GM18907 (cell line): ENCODE data around the gene TOM1L1.

ENCODE experiments used
- ATAC-seq: cut with Tn5 transposase; IDR thresholded peaks from one replicate; pipeline ENCODE4 v1.9.1; 2021; ENCODE audit warnings: mild to moderate bottlenecking, moderate library complexity; ENCODE audit not compliant: unreplicated experiment

Gene TOM1L1

GRCh38 chr17:54945231-54945630 is 44.6 kb downstream of the TOM1L1 start:
- no peak for ATAC-seq

- no peak for ATAC-seq
Observed at GRCh38 chr17:54945671-54946070, 45.0 kb downstream of the TOM1L1 start.

GRCh38 chr17:54947396-54947795 is 46.7 kb downstream of the TOM1L1 start:
- ATAC-seq: no peak

GRCh38 chr17:54948380-54948779 is 47.7 kb downstream of the TOM1L1 start:
- ATAC-seq: peak; percentile 56

DNA sequence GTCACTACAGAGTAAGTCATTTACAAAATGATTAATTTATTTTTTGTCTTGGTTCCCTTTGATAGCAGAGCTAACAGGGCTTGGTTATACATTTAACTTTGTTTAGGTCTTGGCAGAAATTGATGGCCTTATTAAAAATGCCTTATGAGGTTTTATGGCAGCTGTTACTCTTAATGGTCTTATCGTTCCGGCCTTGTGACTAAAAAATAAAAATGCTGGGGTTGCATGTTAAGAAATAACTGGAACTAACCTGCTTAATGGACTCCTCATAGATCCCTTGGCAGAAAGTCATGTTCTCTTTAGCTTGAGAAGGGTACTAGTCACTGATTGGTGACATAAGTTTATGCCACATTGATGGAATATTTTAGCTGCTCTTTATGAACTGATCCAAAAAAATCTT is 49.5 kb downstream of the TOM1L1 start:
- ATAC-seq: no peak

DNA sequence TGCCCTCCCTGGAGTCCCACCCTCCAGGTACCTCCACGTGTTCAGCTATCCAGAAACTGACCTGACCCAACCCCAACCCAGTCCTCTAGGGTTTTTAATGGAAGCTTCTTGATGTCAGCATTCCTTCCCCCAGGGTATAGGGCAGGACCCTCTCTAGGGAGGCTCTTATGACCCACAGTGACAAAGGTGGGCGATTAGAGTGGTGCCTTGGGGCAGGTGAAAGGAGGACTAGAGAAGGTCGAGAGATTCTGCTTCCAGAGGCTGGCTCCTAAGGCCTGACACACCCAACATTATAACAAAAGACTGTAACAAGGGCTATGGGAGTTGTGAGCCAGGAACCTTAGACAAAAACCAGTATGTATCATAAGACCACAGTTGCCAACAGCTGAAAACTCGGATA is 50.6 kb downstream of the TOM1L1 start:
- no peak for ATAC-seq

DNA sequence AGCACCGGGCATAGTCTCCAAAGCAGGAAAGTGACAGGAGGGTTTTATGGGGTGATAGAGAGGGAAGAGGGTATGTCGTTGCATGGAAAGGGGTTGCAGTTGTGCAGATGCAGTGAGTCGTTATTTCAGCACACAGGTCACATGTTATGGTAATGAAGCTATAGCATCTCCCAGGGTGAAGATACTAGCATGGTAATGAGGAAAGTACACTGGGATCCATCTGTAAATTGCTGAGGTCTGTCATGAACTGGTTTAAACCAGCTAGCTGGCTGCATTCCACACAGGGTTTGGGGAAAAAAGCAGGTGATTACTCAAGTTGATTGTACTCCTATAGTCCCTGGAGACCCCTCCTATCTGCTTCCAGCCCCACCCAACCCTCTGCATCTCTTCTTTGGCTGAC is 56.1 kb downstream of the TOM1L1 start:
- no peak for ATAC-seq

GRCh38 chr17:54967621-54968261 is 67.1 kb downstream of the TOM1L1 start:
- ATAC-seq: peak; percentile 31

GRCh38 chr17:54968262-54968987 is 67.8 kb downstream of the TOM1L1 start, which contains the start of the genes COX11 and STXBP4:
COX11 (minus strand) TSS chr17:54968654; CDS start chr17:54968646, 8 bp downstream.
STXBP4 (plus strand) TSS chr17:54968765; CDS start chr17:54986220, 17,455 bp downstream.
- ATAC-seq: peak; percentile 89

GRCh38 chr17:54968988-54969332 is 68.3 kb downstream of the TOM1L1 start:
- peak; percentile 33 for ATAC-seq

DNA sequence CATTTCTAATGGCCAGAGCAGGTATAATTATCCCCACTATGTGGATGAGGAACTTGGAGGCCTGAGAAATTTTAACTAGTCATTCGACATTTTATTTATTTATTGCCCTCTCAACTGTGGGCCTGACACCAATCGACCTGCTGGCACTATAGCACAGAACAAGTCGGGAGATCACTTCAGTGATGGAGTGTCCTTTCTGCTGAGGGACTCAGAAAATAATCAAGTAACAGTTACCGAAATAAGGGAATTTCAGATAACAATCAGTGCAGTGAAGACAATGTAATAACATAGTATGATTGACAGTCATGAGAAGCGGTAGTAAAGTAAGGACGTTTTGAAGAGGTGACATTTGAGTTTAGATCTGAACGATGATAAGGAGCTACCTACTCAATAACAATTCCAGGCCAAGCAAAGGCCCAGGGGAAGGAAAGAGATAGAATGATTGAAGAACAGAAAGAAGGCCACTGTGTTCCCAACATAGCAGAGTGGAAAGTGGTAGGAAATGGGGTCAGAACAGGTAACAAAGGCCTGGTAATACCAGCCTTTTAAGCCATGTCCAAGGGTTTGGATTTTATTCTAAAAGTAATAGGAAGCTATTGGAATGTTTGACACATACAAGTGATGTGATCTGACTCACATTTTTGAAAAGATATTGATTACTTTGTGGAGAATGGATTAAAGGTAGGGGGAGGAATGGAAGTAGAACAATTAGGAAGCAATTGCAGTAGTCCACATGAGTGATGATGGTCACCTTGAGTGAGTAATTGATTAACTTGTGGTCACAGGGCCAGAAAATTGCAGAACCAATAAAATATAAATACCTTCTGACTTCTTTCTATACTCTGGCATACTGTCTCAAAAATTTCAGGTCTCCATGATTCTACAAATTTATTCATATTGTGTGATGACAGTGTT is 69.3 kb downstream of the TOM1L1 start:
- no peak for ATAC-seq

DNA sequence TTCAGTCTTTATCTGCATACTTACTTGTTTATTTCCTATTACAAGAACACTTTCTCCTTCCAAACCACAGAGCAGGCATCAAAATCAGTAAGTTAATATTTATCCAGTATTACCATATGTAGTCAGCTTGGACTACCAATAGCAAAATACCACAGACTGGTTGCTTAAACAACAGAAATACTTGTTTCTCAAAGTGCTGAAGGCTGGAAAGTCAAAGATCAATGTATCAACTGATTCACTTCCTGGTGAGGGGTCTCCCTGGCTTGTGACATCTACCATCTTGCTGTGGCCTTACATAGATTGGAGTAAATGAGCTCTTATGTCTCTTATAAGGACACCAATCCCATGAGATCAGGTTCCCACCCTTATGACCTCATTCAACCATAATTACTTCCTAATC is 70.5 kb downstream of the TOM1L1 start:
- ATAC-seq: peak; percentile 26

DNA sequence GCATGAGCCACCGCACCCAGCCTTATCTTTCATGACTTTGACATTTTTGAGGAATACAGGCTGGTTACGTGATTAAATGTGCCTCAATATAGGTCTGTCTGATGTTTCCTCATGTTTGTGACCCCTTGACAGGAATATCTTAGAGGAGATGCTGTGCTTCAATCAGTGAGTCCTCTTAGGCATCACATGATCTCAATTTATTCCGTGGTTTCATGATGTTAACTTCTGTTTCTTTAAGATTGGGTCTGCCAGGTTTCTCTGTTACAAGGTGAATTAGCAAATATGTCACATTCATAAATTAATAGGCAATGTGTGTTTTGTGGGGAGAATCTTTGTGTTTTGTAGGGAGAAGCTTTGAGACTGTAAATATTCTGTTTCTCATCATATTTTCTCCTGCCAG is 71.2 kb downstream of the TOM1L1 start:
- ATAC-seq: no peak

DNA sequence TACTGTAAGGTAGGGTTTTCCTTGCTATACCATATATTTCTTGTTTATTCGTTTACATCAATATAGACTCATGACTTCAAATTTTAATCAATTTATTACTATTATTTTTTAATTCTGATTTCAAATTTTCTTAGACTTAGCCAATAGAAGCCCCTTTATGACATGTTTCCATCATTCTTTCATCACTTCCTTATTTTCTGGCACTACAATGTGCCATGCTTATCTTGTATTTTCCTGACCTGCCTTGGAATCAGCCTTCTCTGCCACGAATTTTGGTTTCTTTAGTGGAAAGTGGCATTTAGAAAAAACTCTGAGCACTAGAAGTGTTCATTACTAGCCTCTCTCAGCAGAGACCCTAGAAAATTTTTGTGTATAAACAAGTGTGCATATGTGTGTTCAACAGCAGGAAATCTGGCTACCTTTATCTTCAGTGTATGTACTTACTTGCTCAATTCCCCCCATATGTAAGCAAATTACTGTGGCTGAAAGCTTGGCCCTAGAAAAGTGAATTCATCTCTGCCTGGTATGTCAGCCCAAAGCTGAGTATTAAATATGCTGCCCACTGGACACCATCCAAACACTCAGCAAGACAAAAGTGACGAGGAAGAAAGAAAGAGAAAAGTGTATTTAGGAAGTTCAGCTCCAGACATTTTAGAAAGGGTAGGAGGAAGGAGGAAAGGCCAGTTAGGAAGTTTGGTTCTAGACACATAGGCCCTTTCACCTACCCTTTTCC is 71.9 kb downstream of the TOM1L1 start:
- ATAC-seq: no peak

- no peak for ATAC-seq
Observed at GRCh38 chr17:54974759-54975158, 74.1 kb downstream of the TOM1L1 start.

DNA sequence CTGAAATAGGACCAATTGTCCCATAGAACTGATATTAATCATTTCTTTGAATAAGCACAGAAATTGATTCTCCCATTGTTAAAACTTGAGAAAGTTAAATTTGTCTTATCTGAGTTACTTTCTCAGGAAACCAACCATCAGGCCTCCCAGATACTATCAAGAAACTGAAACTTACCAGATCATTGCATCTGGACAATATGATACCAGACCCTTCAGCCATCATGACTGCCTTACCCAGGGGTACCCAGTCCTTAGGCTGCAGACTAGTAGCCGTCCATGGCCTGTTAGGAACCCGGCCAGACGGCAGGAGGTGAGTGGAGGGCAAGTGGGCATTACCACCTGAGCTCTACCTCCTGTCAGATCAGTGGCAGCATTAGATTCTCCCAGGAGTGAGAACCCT is 75.7 kb downstream of the TOM1L1 start:
- no peak for ATAC-seq

DNA sequence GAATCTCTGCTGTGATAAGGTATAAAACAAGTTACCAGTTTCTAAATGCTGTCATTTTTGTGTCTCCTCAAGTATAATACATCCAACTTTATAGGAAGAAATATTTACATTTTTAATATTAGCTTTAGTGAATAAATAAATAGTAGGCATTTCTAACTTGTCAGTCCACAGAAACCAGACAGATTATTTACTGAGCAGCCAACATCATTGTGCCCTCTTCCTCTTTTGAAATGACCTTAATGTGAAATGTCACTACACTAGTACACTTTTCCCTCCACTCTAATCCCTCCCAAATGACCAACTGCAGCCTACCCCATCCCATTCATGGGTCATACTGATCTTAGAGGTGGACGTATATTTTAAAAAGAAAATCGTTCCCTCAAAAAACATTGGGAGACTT is 77.1 kb downstream of the TOM1L1 start:
- no peak for ATAC-seq

GRCh38 chr17:54979657-54980056 is 79.0 kb downstream of the TOM1L1 start:
- no peak for ATAC-seq

GRCh38 chr17:54980375-54980774 is 79.7 kb downstream of the TOM1L1 start:
- ATAC-seq: no peak

GRCh38 chr17:54982399-54982798 is 81.7 kb downstream of the TOM1L1 start:
- ATAC-seq: no peak

GRCh38 chr17:54983260-54983659 is 82.6 kb downstream of the TOM1L1 start:
- peak; percentile 69 for ATAC-seq
